Medulla oblongata (tissue), 1 donor: ENCODE measurements around the gene TENM3.

ENCODE experiments used
- DNase-seq: peaks from one replicate; pipeline ENCODE4 v3.0.0-alpha.2; 2015; ENCODE audit errors: extremely low spot score

Gene TENM3

DNA sequence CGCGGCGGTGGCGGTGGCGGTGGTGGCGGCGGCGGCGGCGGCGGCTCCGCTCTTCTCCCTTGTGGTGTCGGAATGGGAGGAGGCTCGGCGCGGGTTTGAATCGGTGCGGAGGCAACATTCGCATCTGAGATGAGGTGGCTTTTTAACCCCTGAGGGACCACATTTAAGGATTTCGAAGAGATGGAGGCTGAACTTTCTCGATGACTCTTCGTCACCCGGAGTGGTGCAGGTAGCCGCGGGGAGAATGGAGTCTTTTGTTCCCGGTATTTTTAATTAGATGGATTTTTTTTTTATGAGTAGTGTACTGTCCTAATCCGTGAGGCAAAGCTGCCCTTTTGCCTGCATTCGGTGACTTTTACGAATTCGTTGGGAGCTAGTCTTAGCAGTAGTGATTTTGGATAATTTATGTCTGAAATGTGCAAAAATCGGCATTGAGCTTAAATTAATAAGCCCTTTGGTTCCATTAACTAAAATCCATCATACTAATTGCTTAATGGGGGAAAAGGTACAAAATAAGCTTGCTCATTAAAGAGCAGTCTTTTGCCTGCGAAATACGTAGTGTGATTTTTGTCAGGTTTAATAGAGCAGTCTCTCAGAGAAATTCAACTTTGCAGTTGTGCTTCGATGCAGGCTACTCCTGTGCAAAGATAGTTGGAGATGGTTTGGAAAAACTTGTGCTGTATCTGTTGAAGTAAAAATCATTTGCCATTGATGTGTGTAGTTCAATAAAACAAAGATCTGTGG is 206.2 kb downstream of the TENM3 start:
- peak; percentile 45 for DNase-seq

DNA sequence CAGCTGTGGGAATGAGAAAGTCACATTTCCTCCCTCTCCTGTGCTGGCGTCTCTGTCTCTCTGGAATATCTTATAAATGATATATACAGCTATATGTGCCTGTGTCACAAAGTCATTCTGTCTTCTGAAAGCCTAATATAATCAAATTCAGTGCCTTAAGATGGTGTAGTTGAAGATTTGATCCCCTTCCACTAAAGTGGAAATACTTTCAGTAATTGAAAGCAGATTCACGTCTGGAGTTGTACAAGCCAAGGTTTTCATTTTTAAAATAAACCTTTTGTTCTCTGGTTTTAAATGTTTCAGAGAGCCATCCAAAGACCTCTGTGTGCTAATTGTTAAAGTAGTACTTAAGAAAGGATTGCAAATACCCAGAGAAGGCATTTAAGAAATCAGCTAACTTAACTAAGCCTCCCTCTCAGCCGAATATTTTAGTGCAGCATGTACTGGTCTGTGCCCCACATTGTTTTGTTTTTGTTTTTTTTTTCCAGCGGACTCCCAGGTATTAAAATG is 206.8 kb downstream of the TENM3 start:
- no peak for DNase-seq

DNA sequence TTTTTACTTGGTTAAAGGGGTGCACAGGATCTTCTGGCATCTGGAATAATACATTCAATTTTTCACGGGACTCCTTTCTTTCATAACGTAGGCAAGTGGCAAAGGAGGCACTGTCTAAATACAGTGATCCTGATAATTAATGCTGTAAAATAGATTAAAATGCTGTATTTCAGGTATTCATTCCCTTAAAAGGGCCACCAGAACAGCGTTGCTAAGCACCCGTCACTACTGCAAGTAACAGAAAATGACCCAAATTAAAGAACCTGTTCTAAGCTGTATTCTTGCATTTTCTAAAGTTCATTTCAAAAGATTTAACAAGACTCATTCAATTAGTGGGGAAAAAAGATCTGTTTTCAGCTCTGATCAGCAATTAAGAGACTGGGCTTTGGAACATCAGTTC is 208.2 kb downstream of the TENM3 start:
- DNase-seq, result no peak

DNA sequence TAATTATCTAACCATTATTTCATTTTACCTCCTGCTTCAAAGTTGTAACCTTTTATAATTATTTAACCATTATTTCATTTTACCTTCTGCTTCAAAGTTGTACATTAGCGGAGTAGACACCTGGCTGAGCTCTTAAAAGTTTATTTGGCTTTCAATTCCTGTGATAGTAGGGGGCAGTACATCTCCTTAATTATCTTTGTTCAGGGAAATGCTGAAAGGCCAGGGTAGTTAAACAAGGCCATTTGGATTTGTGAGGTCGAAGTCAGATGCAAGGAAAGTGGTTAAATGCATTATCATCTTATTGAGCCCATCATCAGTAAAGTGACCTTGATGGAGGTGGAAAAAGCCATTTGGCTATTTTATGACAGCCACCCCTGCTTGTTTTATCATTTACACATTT is 210.6 kb downstream of the TENM3 start:
- DNase-seq, result no peak

DNA sequence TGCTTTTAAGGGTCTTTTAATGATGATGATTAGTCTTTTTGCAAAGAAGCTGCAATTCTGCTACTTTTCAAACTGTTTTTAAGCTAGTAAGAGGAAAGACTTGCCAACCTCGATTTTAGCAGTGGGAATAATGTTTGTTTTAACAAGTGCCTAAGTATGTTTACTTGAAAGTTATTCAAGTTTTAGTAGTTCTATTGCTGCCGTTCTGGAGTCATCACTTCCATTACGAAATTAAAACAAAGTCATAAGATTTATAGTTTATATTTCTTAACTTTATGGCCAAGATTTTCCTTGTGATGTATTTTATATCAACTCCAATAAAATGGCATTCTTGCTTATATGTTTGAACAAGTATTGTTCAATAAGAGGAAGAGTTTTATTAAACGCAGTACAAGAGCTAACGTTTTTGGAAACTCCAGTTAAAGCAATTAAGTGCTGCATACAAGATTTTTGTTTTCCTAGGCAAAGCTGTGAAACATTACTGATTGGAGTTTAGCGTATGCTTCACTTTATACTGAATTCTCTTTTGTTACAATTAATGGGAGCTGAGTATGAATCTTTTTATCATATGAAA is 211.3 kb downstream of the TENM3 start:
- DNase-seq, result no peak

DNA sequence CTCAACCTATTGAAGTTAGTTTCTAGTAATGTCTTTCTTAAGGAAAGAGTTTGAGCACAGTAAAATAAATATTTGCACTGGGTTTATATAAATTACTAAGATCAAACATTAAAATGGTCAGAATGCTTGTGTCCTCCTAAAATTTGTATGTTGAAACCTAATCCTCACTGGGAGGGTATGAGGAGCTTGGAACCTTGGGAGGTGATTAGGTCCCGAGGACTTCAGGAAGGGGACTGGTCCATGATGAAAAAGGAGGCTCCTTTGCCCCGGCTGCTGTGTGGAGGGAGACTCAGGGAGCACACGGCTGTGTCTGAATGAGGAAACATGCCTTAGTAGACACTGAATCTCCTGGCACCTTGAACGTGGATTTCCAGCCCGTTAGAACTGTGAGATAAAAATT is 221.9 kb downstream of the TENM3 start:
- DNase-seq, result no peak

DNA sequence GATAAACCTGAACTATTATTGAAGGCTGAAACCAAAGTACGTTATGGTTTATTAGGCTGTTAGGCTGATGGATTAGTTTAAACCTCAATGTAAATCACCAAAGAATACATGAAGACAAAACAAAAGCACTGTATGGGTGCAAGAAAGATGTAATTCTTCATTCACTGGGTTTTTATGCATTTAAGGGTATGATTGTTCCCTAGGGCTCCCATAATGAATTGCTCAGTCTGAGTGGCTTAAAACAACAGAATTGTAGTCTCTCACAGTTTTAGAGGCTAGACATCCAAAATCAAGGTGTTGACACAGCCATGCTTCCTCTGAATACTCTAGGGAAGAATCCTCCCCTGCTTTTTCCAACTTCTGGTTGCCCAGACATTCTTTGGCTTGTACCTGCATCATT is 222.8 kb downstream of the TENM3 start:
- no peak for DNase-seq

DNA sequence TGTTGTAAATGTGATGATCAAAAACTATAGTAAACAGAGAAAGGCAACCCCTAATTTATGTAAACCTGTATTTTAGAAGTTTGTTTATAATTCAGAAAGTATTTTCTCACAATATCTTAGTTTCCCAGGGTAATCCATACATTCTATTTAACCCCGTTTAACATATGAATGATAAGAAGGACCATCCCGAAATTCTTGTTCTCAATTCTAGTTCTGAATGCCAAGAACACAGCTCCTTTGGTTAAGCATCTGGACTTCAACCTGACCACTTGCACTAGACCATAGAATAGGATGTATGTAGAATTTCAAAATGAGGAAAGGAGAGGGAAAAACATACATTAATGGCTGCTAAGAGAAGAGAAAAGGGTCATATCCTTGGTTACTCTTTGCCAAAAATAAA is 227.0 kb downstream of the TENM3 start:
- no peak for DNase-seq

DNA sequence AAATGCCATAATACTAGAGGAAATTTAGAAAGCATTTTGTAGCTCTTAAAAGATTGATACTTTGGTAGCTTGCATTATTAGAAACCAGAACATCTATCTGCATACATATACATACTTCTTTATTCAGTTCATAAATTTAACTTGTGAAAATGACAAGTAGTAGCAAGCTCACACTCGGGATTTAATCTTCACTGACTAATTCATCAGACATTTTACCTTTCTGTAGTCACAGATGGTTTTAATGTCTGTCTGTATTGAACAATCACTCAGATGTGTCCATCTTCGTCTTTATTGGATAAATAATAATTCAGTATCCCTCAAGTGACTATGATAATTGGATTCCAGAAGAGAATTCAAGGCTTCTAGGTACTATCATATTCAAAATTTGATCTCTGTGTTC is 232.3 kb downstream of the TENM3 start:
- no peak for DNase-seq

DNA sequence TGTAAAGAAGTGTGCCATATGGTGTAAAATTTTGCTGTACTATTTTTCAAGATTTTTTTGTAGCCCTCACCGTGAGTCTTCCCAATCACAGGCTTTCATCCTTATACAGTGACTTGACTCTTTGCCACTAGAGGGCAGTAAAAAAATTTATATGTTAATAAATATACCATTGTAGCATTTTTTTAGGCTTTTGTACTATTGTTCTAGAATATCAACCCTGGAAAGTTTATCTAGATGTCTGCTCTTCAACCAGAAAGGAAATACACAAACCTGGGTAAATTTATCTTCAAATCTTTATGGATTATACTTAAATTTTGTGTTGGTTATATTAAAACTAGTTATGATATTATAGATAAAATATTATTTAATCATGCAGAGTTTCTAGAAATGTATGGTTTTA is 235.3 kb downstream of the TENM3 start:
- peak; percentile 39 for DNase-seq

DNA sequence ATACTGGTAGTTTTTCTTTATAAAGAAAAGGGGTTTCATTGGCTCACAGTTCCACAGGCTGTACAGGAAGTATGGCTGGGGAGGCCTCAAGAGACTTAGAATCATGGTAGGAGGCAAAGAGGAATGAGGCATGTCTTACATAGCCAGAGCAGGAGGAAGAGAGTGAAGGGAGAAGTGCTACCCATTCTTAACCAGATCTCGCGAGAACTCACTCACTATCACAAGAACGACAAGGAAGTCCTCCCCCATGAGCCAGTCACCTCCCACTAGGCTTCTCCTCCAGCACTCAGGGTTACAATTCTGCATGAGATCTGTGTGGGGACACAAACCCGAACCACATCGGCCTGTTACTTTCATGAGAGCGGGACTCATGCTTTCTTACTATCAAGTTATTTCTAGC is 240.5 kb downstream of the TENM3 start:
- no peak for DNase-seq

DNA sequence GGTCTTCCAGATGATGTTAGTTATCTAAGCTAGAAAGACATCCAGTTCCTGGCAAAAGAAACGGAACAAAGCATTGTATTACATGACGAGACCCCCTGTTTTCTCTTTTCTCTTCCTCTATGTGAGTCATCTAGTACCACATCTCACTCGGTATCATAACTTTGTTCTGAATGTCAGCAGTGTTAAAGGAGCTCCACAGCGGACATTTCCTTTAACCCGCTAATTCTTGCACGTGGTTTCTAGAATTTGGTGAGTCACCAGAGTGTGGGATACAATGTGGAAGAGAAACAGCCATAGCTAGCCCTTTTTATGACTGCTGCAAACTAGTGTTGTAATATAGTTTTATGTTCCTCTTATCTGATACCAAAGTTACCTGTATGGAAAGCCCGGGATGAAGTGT is 243.7 kb downstream of the TENM3 start:
- DNase-seq, result no peak

DNA sequence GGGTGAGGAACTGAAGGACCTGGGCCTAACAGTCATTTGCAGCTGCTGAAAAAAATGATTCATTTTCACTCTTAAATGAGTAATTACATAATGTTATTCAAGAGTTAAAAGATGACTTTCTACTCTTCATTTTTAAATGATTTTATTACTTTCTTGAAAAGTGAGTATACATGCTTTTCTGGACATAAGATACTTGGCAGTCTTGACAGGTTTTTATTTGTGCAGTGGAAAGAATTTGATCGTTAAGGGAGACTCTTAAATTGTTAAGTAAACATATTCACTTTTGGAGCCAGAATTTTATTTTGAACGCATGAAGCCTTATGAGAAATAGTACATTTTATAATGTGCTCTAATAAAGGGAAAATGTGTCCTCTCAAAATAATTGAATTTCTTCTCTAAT is 245.7 kb downstream of the TENM3 start:
- no peak for DNase-seq

DNA sequence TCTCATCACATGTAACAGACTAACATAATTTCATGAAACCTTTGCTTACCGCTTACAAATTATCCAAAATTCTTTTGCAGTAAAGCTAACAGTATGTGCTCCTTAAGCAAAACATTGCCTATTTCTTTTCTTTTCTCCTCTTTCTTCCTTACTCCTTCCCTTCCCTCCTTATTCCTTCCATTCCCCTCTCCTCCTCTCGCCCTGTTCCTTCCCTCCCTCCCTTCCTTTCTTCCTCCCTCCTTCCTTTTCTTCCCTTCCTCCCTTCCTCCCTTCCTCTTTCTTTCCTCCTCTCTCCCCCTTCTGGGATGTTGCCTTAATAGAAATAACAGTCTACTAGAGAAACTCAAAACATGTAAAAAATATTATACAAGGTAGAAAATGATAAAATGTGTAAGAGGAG is 246.4 kb downstream of the TENM3 start:
- DNase-seq, result no peak

DNA sequence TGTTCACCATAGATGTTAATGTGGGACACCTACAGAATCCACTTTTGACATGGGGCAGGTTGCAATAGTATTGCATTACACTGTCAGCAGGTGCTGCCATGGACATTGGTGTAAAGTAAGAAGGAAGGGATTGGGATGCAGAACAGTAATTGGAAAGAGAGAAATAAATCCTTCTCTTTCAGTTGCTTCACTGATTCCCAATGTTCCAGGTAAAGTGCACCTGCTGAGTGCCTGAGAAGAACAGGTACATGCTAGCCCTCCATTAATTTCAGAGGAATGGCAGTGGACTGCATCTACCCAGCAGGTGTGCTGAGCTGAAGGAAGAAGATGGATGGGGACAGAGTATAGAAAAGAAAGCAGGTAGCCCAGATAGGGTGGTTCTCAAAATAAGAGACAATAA is 248.5 kb downstream of the TENM3 start:
- DNase-seq, result no peak

DNA sequence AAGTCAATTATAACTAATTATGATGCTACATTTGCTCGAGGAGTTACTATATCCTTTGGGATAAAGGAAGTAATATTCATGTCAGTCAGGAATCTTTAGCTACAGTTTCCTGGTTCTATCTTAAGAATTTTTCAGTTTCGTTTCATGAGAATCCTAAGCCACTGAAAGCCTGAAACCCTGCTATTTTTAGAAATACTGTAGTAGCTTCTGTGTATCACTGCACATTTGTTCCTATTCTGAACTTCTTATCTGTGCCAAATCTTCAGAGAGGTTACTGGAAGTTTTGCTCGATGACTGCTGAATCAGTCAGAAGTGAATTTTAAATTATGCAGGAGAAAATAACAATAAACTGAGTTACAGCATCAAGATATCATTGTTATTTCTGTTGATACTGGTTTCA is 249.2 kb downstream of the TENM3 start:
- no peak for DNase-seq

DNA sequence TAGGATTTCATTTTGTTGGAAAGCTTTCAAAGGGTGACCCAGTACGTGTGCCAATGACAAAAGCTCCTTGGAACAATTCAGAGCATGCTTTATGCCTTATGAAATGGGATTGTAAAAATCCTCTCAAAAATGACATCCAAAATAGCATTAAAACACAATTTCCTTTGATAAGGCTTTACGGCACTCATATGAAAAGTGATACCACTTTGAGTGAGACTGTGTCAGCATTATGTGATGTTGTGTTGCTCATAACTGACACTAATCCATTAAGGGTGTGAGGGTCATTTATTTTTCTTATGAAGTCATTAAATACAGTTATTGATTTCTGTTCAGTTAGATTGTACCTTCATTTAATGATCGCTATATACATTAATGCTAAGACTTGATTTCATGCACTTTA is 250.2 kb downstream of the TENM3 start:
- DNase-seq, result no peak

DNA sequence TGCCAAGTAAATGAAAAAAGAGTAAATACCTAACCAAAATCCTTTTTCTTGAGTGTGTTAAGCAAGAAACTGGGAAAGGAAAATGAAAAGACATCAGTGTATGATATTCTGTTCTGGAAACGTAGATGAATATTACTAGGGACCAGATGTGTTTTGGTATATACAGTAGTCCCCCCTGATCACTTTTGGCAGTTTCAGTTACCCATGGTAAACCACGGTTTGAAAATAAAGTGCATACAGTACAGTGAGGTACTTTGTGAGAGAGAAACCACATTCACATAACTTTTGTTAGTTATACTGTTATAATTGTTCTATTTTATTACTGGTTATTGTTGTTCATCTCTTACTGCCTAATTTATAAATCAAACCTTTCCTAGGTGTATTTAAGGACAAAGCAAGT is 250.9 kb downstream of the TENM3 start:
- DNase-seq, result no peak

DNA sequence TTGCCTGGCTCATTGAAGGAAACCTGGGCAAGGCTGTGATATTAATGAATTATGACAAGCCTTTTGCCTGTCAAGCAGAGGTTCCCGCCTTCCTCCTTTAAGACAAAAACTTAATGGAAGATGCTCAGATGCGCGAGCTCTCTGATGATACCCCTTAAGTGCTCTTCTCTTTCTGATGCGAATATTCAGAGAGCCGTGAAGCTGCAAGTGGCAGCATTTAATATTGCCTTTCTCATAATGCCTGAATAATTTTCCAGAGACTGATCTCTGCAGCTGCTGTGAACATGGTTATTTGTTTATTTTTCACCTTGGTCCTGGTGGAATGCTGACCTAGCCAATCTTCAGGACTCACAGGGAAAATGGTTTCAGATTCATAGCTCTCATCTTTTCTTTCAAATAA is 251.8 kb downstream of the TENM3 start:
- no peak for DNase-seq

DNA sequence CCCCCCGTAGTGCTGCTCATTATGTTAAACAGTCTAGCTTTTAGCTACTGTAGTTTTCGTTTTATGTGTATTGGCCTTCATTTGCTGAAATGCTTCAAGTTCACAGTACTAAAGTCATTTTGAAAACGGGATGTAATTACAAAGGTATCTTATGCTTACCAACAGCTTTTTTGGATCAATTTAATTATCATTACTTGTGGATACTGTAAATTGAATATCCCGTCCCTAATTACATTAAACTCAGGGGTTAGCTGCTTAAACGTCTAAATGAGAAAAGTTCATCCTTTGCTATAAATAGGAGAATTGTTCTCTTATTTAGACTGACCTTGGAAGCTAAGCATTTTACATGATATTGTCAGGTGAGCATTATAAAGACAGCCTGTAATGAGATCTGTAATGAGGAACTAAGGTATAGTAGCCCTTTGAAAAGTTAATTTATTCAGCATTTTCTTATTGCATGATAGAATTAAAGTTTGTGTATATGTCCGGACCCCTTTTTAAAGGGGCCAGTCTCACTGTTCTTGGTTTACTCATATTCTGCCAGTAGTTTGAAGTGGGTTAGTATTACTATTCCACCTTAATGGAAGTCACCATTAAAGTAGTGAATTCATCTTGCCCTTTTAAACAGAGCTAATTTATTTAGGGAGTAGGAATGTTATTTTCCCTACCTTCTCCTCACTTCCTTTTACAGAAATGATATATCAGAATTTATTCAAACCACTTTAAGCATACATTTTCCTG is 252.6 kb downstream of the TENM3 start:
- no peak for DNase-seq

DNA sequence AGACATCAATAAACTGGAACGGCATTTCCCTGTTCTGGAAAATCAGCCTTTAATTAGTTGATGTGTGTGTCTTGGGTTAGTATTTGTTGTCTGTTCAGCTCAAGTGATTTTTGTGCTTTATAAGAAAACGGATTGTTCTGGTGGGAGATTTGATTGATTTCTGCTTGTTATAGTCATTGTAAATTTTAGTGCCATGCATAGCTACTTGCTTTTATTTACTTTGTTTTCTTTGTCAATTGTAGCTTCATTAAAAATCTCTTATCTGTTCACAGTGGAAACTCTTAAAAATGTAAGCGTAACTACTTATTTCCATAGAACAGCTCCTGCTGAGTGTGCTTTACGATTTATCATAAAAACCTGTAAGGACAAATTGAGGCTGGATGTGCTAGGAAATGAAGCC is 253.2 kb downstream of the TENM3 start:
- no peak for DNase-seq

DNA sequence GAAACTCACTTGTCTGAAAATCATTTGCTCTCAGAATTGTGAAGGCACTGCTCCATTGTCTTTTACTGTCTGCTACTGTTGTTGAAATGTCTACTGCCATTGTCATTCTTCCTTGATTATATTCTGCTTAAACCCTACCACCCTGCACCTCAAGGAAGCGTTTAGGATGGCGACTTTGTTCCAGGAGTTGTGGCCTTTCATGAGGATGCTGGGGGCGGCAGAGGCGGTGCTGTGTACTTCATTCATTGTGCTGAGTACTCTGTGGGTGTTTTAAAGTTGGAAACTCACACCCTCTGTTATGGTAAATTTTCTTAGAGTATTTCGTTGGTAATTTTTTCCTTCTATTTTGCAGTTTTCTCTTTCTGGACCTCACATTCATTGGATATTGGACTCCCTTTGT is 258.9 kb downstream of the TENM3 start:
- DNase-seq, result no peak

DNA sequence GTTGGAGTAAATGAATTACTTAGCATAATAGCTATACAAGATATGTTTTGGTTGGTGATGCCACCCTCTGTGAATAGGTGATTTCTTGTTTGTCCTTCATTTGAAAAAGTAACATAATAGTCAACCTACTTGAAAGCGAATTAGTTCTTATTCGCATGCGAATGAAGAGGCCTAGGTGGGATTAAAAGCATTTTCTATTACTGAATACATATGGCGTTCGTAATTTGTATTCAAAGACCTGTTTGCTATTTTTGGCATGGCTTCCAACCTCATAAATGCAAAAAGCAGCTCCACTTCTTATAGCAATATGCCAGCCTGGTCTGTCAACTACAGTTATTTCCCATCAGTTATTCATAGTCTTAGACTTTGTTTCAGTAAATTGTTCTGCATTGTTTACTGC is 261.3 kb downstream of the TENM3 start:
- DNase-seq, result no peak
